ENCODE results near the gene XCL2.
"Not testable (repeated sequence)": the region's sequence is repeated elsewhere in the genome, so short reads cannot be mapped to it uniquely, and the experiment has no call there.

- peak; percentile 30 for TF ChIP-seq CTCF (IDR thresholded peaks at IDR 0.05; ENCODE audit: low read depth, low read length)
- not testable (repeated sequence) for TF ChIP-seq POLR2A (IDR thresholded peaks at IDR 0.05; ENCODE audit: extremely low read depth, insufficient read length)
Observed at GRCh38 chr1:168574234-168574633, 30.4 kb upstream of the XCL2 start.

All from NB4 (cell line).